EH (cell line): ENCODE data around the gene DNAJB12.

Source experiments
- DNase-seq: peaks from one replicate; pipeline ENCODE4 v3.0.0-alpha.2; 2015; ENCODE audit warnings: low read depth

The DNAJB12 gene

GRCh38 chr10:72291019-72291532 is 63.6 kb downstream of the DNAJB12 start:
- DNase-seq = no peak

GRCh38 chr10:72285972-72286521 is 68.7 kb downstream of the DNAJB12 start:
- DNase-seq = no peak

GRCh38 chr10:72283131-72283530 is 71.6 kb downstream of the DNAJB12 start:
- no peak for DNase-seq
